DMS53 treated with DMSO at 0.1 percent for 48 hours (cell line): ENCODE measurements around the gene GAK.
"Not testable (repeated sequence)": the region's sequence is repeated elsewhere in the genome, so short reads cannot be mapped to it uniquely, and the experiment has no call there.

Experiments
- DNase-seq: peaks from one replicate; lab custom pipeline; 2025; ENCODE audit not compliant: unreplicated experiment; lab: John Stamatoyannopoulos, UW

GAK gene

GRCh38 chr4:952881-953573, 20.9 kb upstream of the GAK start:
- DNase-seq, result no peak

GRCh38 chr4:951594-952468, 19.7 kb upstream of the GAK start:
- DNase-seq, result no peak

GRCh38 chr4:951186-951585, 19.1 kb upstream of the GAK start:
- DNase-seq, result no peak

- no peak for DNase-seq
Measured at GRCh38 chr4:950136-951020, 18.3 kb upstream of the GAK start.

- no peak for DNase-seq
Measured at GRCh38 chr4:949656-950055, 17.5 kb upstream of the GAK start.

- no peak for DNase-seq
Measured at GRCh38 chr4:948936-949300, 16.8 kb upstream of the GAK start.

- no peak for DNase-seq
Measured at GRCh38 chr4:948101-948935, 16.2 kb upstream of the GAK start.

GRCh38 chr4:947491-947971, 15.4 kb upstream of the GAK start:
- no peak for DNase-seq

- DNase-seq, result no peak
Measured at GRCh38 chr4:946517-947471, 14.7 kb upstream of the GAK start.

GRCh38 chr4:946103-946450, 14.0 kb upstream of the GAK start:
- DNase-seq, result no peak

GRCh38 chr4:945274-946102, 13.4 kb upstream of the GAK start:
- no peak for DNase-seq

GRCh38 chr4:939508-939907, 7.4 kb upstream of the GAK start:
- not testable (repeated sequence) for DNase-seq

GRCh38 chr4:932713-933070, 576 bp upstream of the GAK start:
- DNase-seq, result no peak

- no peak for DNase-seq
Measured at GRCh38 chr4:931194-931959, 739 bp downstream of the GAK start.

GRCh38 chr4:930827-931193, 1.3 kb downstream of the GAK start:
- no peak for DNase-seq

GRCh38 chr4:930028-930551, 2.0 kb downstream of the GAK start:
- peak; percentile 36 for DNase-seq

GRCh38 chr4:929096-929765, 2.9 kb downstream of the GAK start:
- DNase-seq, result no peak
